CD14-positive monocyte (primary cell): ENCODE measurements around the gene ANGPTL1. TPM values are rescaled to one million over a fixed set of nuclear protein-coding genes. Genes with fewer than 3 reads are reported as not detected.

Experiments
- DNase-seq, 3 donors: peaks; one replicate each; pipeline ENCODE4 v3.0.0-alpha.2; 2011 to 2022
- H2AFZ ChIP-seq: 2 replicates; pipeline ENCODE4 v1.6.0; 2012; ENCODE audit warnings: mild to moderate bottlenecking, low read depth, low read length, inconsistent platforms; ENCODE audit not compliant: insufficient read depth, poor library complexity, severe bottlenecking
- H3K27ac ChIP-seq, 2 donors: 1 replicate in 1 of 2; 2 replicates in 1 of 2; pipeline ENCODE4 v1.5.1; 2012 to 2013; ENCODE audit warnings: low read length in 2 of 2, control low read depth in 1 of 2, inconsistent platforms in 1 of 2, low read depth in 1 of 2, mild to moderate bottlenecking in 1 of 2
- H3K27me3 ChIP-seq, 2 donors: one replicate each; pipeline versions ENCODE4 v1.6.0 to v1.6.1; 2011 to 2013; ENCODE audit warnings: low read length in 2 of 2; ENCODE audit not compliant: control insufficient read depth in 2 of 2, insufficient read depth in 2 of 2
- H3K36me3 ChIP-seq, 2 donors: replicated peaks in 1 of 2; 1 replicate in 1 of 2; 2 replicates in 1 of 2; pipeline versions ENCODE4 v1.5.1 to v1.6.1; 2012 to 2013; ENCODE audit warnings: low read length in 2 of 2, control low read depth in 1 of 2, inconsistent platforms in 1 of 2, mild to moderate bottlenecking in 1 of 2; ENCODE audit not compliant: insufficient read depth in 2 of 2, control insufficient read depth in 1 of 2
- H3K4me1 ChIP-seq, 2 donors: 1 replicate in 1 of 2; 2 replicates in 1 of 2; pipeline versions ENCODE4 v1.5.1 to v1.6.1; 2012 to 2013; ENCODE audit warnings: low read length in 2 of 2, control low read depth in 1 of 2, inconsistent platforms in 1 of 2, mild to moderate bottlenecking in 1 of 2, moderate library complexity in 1 of 2; ENCODE audit not compliant: insufficient read depth in 2 of 2, control insufficient read depth in 1 of 2
- H3K4me2 ChIP-seq: replicated peaks from 2 replicates; pipeline ENCODE3; 2012; ENCODE audit warnings: low read length, moderate library complexity, mild to moderate bottlenecking; ENCODE audit not compliant: poor library complexity, severe bottlenecking; ENCODE audit errors: extremely low read depth
- H3K4me3 ChIP-seq, 3 experiments: fragments of 200-600 bp in 1 of 3; sonication (generic) in 1 of 3; replicated peaks in 1 of 3; 1 replicate in 2 of 3; 2 replicates in 1 of 3; pipeline ENCODE4 v1.5.1; 2011 to 2013; ENCODE audit warnings: low read length in 3 of 3, mild to moderate bottlenecking in 3 of 3, control low read depth in 2 of 3, low read depth in 2 of 3, inconsistent platforms in 1 of 3, moderate library complexity in 1 of 3
- H3K79me2 ChIP-seq: 2 replicates; pipeline ENCODE4 v1.6.0; 2012; ENCODE audit warnings: mild to moderate bottlenecking, control low read depth, inconsistent platforms, low read length, moderate library complexity; ENCODE audit not compliant: insufficient read depth
- H3K9ac ChIP-seq: 2 replicates; pipeline ENCODE4 v1.6.0; 2017; ENCODE audit warnings: low read length, mild to moderate bottlenecking; ENCODE audit not compliant: insufficient read depth, poor library complexity, severe bottlenecking
- H3K9me3 ChIP-seq, 2 donors: replicated peaks in 1 of 2; 1 replicate in 1 of 2; 2 replicates in 1 of 2; pipeline versions ENCODE4 v1.5.1 to v1.6.1; 2012 to 2013; ENCODE audit warnings: low read length in 2 of 2, control low read depth in 1 of 2; ENCODE audit not compliant: control insufficient read depth in 1 of 2, insufficient read depth in 1 of 2
- H4K20me1 ChIP-seq: 2 replicates; pipeline ENCODE4 v1.6.0; 2012; ENCODE audit warnings: mild to moderate bottlenecking, low read length, control low read depth, moderate library complexity; ENCODE audit not compliant: insufficient read depth
- H3K27ac Mint-ChIP-seq, 7 donors: one replicate each; pipeline ENCODE4 v1.8.0; 2020; ENCODE audit warnings: mild to moderate bottlenecking in 7 of 7, mixed read lengths in 7 of 7, moderate library complexity in 6 of 7, inconsistent platforms in 2 of 7
- H3K27me3 Mint-ChIP-seq, 3 donors: one replicate each; pipeline ENCODE4 v1.8.0; 2021 to 2022; ENCODE audit warnings: low read depth in 3 of 3, mild to moderate bottlenecking in 3 of 3, mixed read lengths in 3 of 3, moderate library complexity in 3 of 3, inconsistent platforms in 1 of 3
- H3K36me3 Mint-ChIP-seq, 2 donors: one replicate each; pipeline ENCODE4 v1.8.0; 2020; ENCODE audit warnings: mixed read lengths in 2 of 2, inconsistent platforms in 1 of 2, mild to moderate bottlenecking in 1 of 2
- H3K4me1 Mint-ChIP-seq: one replicate; pipeline ENCODE4 v1.8.0; 2020; ENCODE audit warnings: mild to moderate bottlenecking, mixed read lengths
- H3K4me3 Mint-ChIP-seq, 2 donors: one replicate each; pipeline ENCODE4 v1.8.0; 2020; ENCODE audit warnings: mild to moderate bottlenecking in 2 of 2, mixed read lengths in 2 of 2, moderate library complexity in 1 of 2
- H3K9me3 Mint-ChIP-seq, 7 donors: one replicate each; pipeline ENCODE4 v1.8.0; 2020 to 2022; ENCODE audit warnings: mixed read lengths in 7 of 7, mild to moderate bottlenecking in 6 of 7, moderate library complexity in 6 of 7, inconsistent platforms in 2 of 7
- WGBS: methylation state at CpG from one replicate; pipeline ENCODE4 v1.1.5; 2013; ENCODE audit warnings: missing lambda C conversion rate; ENCODE audit not compliant: insufficient coverage; 5-methylcytosine and 5-hydroxymethylcytosine counted together
- intact Hi-C, 2 donors: fragments of 100-400 bp; cut with micrococcal nuclease; formaldehyde crosslinking; loops; one replicate each; pipeline versions ENCODE4 v1.15.0 to v1.15.1; 2023
- polyA plus RNA-seq, 3 donors: library from polyadenylated mRNA; depleted of rRNA in 1 of 3; unstranded in 2 of 3; stranded (reverse) in 1 of 3; fragments of 300-500 nt in 2 of 3; fragments of >200 nt in 1 of 3; fragmentation: Illumina TruSeq in 2 of 3; gene quantifications; 1 replicate in 2 of 3; 2 replicates in 1 of 3; pipeline ENCODE4 v1.2.3, GENCODE V29; 2012 to 2021
- TF ChIP-seq, protein P1 (sequence below): fragments of 200-600 bp; IDR thresholded peaks from one replicate; pipeline ENCODE4 v1.8.0; 2022; ENCODE audit warnings: antibody characterized with exemption, mild to moderate bottlenecking

Gene ANGPTL1
- polyA plus RNA-seq, 3 donors: not detected

DNA sequence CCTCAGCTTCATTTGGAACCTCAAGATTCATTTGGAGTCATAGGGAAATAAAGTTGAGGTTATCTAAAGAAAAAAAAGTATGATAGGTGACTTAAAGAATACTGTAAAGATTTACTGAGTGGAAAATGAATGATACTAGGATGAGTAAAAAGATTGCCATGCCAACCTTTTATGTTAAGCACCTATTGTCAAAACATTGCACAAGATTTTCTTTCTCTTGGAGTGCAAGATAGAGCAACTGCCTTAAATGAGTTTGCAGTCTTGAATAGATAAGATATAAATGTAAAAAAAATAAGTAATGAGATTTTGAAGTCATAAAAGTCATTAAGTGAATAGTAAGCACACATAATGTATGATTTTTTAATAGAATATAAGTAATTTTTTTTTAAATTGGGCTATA lies 5.1 kb upstream of the ANGPTL1 start:
- no peak for DNase-seq
- H3K4me2 ChIP-seq: no peak overlapping the region
- no peaks in the 10 kb centered on the region for H3K79me2 ChIP-seq
- H3K9me3 ChIP-seq: no peaks in the 10 kb centered on the region
- intact Hi-C loops: no loop called here
- no peak overlapping the region for H2AFZ ChIP-seq
- Mint-ChIP-seq H3K4me1 (no peaks in the 10 kb centered on the region), H3K36me3 (peaks cover 0 to under 1% of the 10 kb centered on the region in 2 donors), H3K27ac (no peak overlapping the region), H3K27me3 (no peaks in the 10 kb centered on the region), H3K4me3 (no peak overlapping the region), H3K9me3 (no peaks in the 10 kb centered on the region)
- H3K4me1 ChIP-seq: no peaks in the 10 kb centered on the region
- H4K20me1 ChIP-seq: no peaks in the 10 kb centered on the region
- no peak overlapping the region for H3K27ac ChIP-seq
- H3K36me3 ChIP-seq: no peaks in the 10 kb centered on the region
- TF ChIP-seq, protein P1, sequence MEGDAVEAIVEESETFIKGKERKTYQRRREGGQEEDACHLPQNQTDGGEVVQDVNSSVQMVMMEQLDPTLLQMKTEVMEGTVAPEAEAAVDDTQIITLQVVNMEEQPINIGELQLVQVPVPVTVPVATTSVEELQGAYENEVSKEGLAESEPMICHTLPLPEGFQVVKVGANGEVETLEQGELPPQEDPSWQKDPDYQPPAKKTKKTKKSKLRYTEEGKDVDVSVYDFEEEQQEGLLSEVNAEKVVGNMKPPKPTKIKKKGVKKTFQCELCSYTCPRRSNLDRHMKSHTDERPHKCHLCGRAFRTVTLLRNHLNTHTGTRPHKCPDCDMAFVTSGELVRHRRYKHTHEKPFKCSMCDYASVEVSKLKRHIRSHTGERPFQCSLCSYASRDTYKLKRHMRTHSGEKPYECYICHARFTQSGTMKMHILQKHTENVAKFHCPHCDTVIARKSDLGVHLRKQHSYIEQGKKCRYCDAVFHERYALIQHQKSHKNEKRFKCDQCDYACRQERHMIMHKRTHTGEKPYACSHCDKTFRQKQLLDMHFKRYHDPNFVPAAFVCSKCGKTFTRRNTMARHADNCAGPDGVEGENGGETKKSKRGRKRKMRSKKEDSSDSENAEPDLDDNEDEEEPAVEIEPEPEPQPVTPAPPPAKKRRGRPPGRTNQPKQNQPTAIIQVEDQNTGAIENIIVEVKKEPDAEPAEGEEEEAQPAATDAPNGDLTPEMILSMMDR: no peak
- H3K9ac ChIP-seq: no peak overlapping the region
- no peaks in the 10 kb centered on the region for H3K27me3 ChIP-seq
- H3K4me3 ChIP-seq: no peak overlapping the region

DNA sequence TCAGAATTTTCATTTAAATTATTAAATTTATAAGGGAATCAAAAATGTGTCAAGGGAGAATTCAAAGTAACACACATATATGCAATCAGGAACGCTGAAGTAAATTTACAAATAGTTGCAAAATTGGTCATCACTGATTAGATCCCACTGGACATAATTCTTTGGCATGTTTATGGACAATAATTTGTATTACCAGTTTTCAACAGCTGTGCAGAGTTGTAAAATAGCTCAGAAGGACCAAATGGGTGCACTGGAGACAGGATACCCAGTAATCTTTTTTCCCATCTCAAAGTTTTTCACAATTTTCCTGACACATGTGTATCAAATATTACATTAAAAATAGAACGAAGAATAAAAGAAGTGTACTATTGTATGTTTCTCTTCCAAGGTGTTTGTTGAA lies 4.1 kb upstream of the ANGPTL1 start:
- H3K27ac ChIP-seq: no peak overlapping the region
- H3K36me3 Mint-ChIP-seq: no peaks in the 10 kb centered on the region
- H3K9ac ChIP-seq: no peak overlapping the region
- no peak overlapping the region for H2AFZ ChIP-seq
- H3K79me2 ChIP-seq: no peaks in the 10 kb centered on the region
- H3K9me3 Mint-ChIP-seq: no peaks in the 10 kb centered on the region
- no peaks in the 10 kb centered on the region for H3K4me1 ChIP-seq
- no peaks in the 10 kb centered on the region for H3K4me1 Mint-ChIP-seq
- TF ChIP-seq, protein P1: no peak
- H3K4me3 Mint-ChIP-seq: no peak overlapping the region
- H3K27me3 ChIP-seq: no peaks in the 10 kb centered on the region
- H3K9me3 ChIP-seq: no peaks in the 10 kb centered on the region
- H3K36me3 ChIP-seq: no peaks in the 10 kb centered on the region
- H3K27ac Mint-ChIP-seq: no peak overlapping the region
- no peak for DNase-seq
- no peaks in the 10 kb centered on the region for H4K20me1 ChIP-seq
- intact Hi-C loops: no loop called here
- no peak overlapping the region for H3K4me3 ChIP-seq
- no peak overlapping the region for H3K4me2 ChIP-seq
- WGBS: 100% methylated on average over 1 of the region's 2 CpGs
- H3K27me3 Mint-ChIP-seq: no peaks in the 10 kb centered on the region
